ENCODE results near the gene EPS15.

The EPS15 gene

GRCh38 chr1:51308636-51309035 lies 210.4 kb downstream of the EPS15 start:
- no peak for DNase-seq (ENCODE audit: low spot score)
- no peak for TF ChIP-seq CTCF (IDR thresholded peaks at IDR 0.05; ENCODE audit: extremely low read depth, insufficient read depth, missing control alignments)
- in situ Hi-C loops (cut with MboI; ENCODE audit: low pct_unique_long_range_greater_than_20kb, low sequenced_read_pairs, unreplicated experiment) = no loop called here

GRCh38 chr1:51306950-51307349 lies 212.1 kb downstream of the EPS15 start:
- in situ Hi-C loops (cut with MboI; ENCODE audit: low pct_unique_long_range_greater_than_20kb, low sequenced_read_pairs, unreplicated experiment) = no loop called here
- no peak for DNase-seq (ENCODE audit: low spot score)

GRCh38 chr1:51305371-51305823 lies 213.7 kb downstream of the EPS15 start:
- no peak for DNase-seq (ENCODE audit: low spot score)
- in situ Hi-C loops (cut with MboI; ENCODE audit: low pct_unique_long_range_greater_than_20kb, low sequenced_read_pairs, unreplicated experiment) = no loop called here

More at GRCh38 chr1:51306950-51307349, 212.1 kb downstream of the EPS15 start:
- TF ChIP-seq CTCF (IDR thresholded peaks at IDR 0.05; ENCODE audit: extremely low read depth, insufficient read depth, missing control alignments) = no peak

GRCh38 chr1:51304360-51304759 lies 214.7 kb downstream of the EPS15 start:
- in situ Hi-C loops (cut with MboI; ENCODE audit: low pct_unique_long_range_greater_than_20kb, low sequenced_read_pairs, unreplicated experiment) = no loop called here
- TF ChIP-seq CTCF (IDR thresholded peaks at IDR 0.05; ENCODE audit: extremely low read depth, insufficient read depth, missing control alignments) = no peak
- DNase-seq (ENCODE audit: low spot score) = no peak

More at GRCh38 chr1:51305371-51305823, 213.7 kb downstream of the EPS15 start:
- TF ChIP-seq CTCF (IDR thresholded peaks at IDR 0.05; ENCODE audit: extremely low read depth, insufficient read depth, missing control alignments) = no peak
